ENCODE data around the gene ARMC2. TPM values are rescaled to one million over a fixed set of nuclear protein-coding genes. Genes with fewer than 3 reads are reported as not detected.

ARMC2 gene
- total RNA-seq, 2 experiments from 2014 or later: 5.2 to 5.7 TPM

DNA sequence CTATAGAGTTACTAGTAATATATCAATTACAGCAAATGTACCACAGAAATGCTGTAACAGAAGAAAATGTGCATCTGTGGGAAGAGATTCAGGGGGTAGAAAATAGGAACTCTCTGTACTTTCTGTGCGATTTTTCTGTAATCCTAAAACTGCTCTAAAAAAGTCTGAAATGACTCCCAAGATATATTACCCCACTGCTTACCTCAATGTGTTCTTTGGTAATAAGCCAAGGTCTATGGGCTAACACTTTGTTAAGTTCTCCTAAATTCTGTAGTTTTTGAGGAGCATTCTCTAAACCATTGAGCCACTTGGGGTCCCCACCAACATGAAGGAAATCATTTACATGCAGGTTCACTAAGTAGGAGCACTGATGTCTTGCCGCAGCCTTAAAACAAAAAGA, 152.1 kb downstream of the ARMC2 start:
- Histone ChIP-seq H3K27ac (ENCODE audit: low read depth in 1 of 2, low read length in 2 of 2) (no peak overlapping the region), H3K4me1 (ENCODE audit: insufficient read depth, low read length) (no peaks in the 10 kb centered on the region), H3K4me3 (ENCODE audit: low read length) (no peak overlapping the region), H3K27me3 (ENCODE audit: control insufficient read depth in 1 of 2, insufficient read depth in 2 of 2, low read length in 2 of 2) (no peaks in the 10 kb centered on the region), H3K9me3 (ENCODE audit: control insufficient read depth in 1 of 2, insufficient read depth in 1 of 2, low read length in 2 of 2) (no peaks in the 10 kb centered on the region), H3K36me3 (ENCODE audit: insufficient read depth, low read length) (peaks cover 68% of the 10 kb centered on the region)
- no peak for ATAC-seq (ENCODE audit: poor library complexity)
- DNase-seq: no peak
- intact Hi-C loops (cut with DNase I, micrococcal nuclease): loop anchor here in 1 of 2 experiments (10.0 kb wide), 1 partner anchor 695 kb away; the partner anchor contains the start of genes AK9 and FIG4
- CTCF ChIA-PET: no interaction called here
- H3K9me3 Mint-ChIP-seq: no peaks in the 10 kb centered on the region
- H3K4me1 Mint-ChIP-seq (ENCODE audit: low read depth): peaks cover 46% of the 10 kb centered on the region
- peaks cover 66% of the 10 kb centered on the region for H3K36me3 Mint-ChIP-seq (ENCODE audit: low read depth)
- no peak for TF ChIP-seq CTCF (IDR thresholded peaks at IDR 0.05)
- POLR2A ChIA-PET: interaction anchor here (0.7 kb wide), 1 partner anchor 93 kb away, joined by 3 read pairs; no protein-coding TSS in a partner anchor
- H3K4me3 Mint-ChIP-seq: no peak overlapping the region
- no peak overlapping the region for H3K27ac Mint-ChIP-seq
- H3K27me3 Mint-ChIP-seq: no peaks in the 10 kb centered on the region

DNA sequence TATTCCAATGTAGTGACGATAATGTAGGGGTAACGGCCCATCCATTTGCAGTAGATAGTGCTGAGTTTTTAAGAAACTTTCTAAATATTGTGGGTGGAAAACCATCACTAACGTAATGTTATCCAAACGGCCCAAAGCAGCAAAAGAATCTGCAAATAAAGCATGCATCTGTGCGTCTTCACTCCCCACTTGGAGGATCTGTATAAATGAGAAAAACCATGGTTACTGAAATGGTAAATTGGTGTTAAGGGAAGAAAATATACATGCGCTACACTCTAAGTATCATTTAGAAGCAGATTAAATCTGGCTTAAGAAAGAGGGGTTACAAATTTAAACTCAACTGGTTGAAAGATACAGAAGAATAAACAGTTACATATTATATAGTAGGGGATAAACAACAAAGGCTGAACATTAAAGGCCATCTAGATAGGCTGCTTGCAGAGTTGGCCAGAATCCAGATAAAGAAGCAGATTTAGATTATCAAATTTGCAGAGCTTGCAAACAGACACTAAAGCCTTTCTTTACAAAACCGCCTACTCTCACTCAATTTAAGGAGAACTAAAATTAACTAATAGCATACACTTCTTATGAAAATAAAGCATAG, 153.2 kb downstream of the ARMC2 start:
- Mint-ChIP-seq H3K27ac (no peak overlapping the region), H3K4me1 (ENCODE audit: low read depth) (peaks cover 53% of the 10 kb centered on the region), H3K27me3 (no peaks in the 10 kb centered on the region), H3K36me3 (ENCODE audit: low read depth) (peaks cover 55% of the 10 kb centered on the region), H3K9me3 (no peaks in the 10 kb centered on the region), H3K4me3 (no peak overlapping the region)
- intact Hi-C loops (cut with DNase I, micrococcal nuclease): loop anchor here in 1 of 2 experiments (10.0 kb wide), 1 partner anchor 693 kb away; the partner anchor contains the start of genes AK9 and FIG4
- Histone ChIP-seq H3K9me3 (ENCODE audit: control insufficient read depth in 1 of 2, insufficient read depth in 1 of 2, low read length in 2 of 2) (no peaks in the 10 kb centered on the region), H3K4me3 (ENCODE audit: low read length) (no peak overlapping the region), H3K4me1 (ENCODE audit: insufficient read depth, low read length) (no peaks in the 10 kb centered on the region), H3K27ac (ENCODE audit: low read depth in 1 of 2, low read length in 2 of 2) (no peak overlapping the region), H3K27me3 (ENCODE audit: control insufficient read depth in 1 of 2, insufficient read depth in 2 of 2, low read length in 2 of 2) (no peaks in the 10 kb centered on the region), H3K36me3 (ENCODE audit: insufficient read depth, low read length) (peaks cover 58% of the 10 kb centered on the region)
- no peak for TF ChIP-seq CTCF (IDR thresholded peaks at IDR 0.05)
- ATAC-seq (ENCODE audit: poor library complexity) (no peak), DNase-seq (no peak)
- POLR2A ChIA-PET: interaction anchor here (0.8 to 1.1 kb wide), 2 partner anchors 50 to 72 kb away, joined by 3 read pairs; no protein-coding TSS in a partner anchor
- CTCF ChIA-PET: no interaction called here

GRCh38 chr6:109002051-109002697, 154.0 kb downstream of the ARMC2 start:
- Histone ChIP-seq H3K9me3 (ENCODE audit: control insufficient read depth in 1 of 2, insufficient read depth in 1 of 2, low read length in 2 of 2) (no peaks in the 10 kb centered on the region), H3K27me3 (ENCODE audit: control insufficient read depth in 1 of 2, insufficient read depth in 2 of 2, low read length in 2 of 2) (no peaks in the 10 kb centered on the region), H3K4me1 (ENCODE audit: insufficient read depth, low read length) (no peaks in the 10 kb centered on the region), H3K27ac (ENCODE audit: low read depth in 1 of 2, low read length in 2 of 2) (no peak overlapping the region), H3K36me3 (ENCODE audit: insufficient read depth, low read length) (peaks cover 50% of the 10 kb centered on the region), H3K4me3 (ENCODE audit: low read length) (no peak overlapping the region)
- H3K36me3 Mint-ChIP-seq (ENCODE audit: low read depth): peaks cover 47% of the 10 kb centered on the region
- peaks cover 61% of the 10 kb centered on the region for H3K4me1 Mint-ChIP-seq (ENCODE audit: low read depth)
- H3K4me3 Mint-ChIP-seq: no peak overlapping the region
- no peak for TF ChIP-seq CTCF (IDR thresholded peaks at IDR 0.05)
- no peaks in the 10 kb centered on the region for H3K27me3 Mint-ChIP-seq
- H3K27ac Mint-ChIP-seq: no peak overlapping the region
- H3K9me3 Mint-ChIP-seq: no peaks in the 10 kb centered on the region
- DNase-seq (no peak), ATAC-seq (ENCODE audit: poor library complexity) (no peak)
- intact Hi-C loops (cut with DNase I, micrococcal nuclease): loop anchor here in 1 of 2 experiments (10.0 kb wide), 1 partner anchor 693 kb away; the partner anchor contains the start of genes AK9 and FIG4
- ChIA-PET POLR2A (interaction anchor here (0.8 to 1.1 kb wide), 2 partner anchors 49 to 71 kb away, joined by 3 read pairs; no protein-coding TSS in a partner anchor), CTCF (no interaction called here)
